Epithelial cell of esophagus (primary cell): ENCODE results near the gene DGCR8.

Experiments
- DNase-seq: peaks from one replicate; pipeline ENCODE4 v3.0.0; 2010; ENCODE audit warnings: low read depth
- H3K4me3 ChIP-seq: 2 replicates; pipeline ENCODE4 v1.5.1; 2011; ENCODE audit warnings: mild to moderate bottlenecking, low read length, control low read depth
- TF ChIP-seq, protein P1 (sequence below): IDR thresholded peaks from 2 replicates; pipeline ENCODE4 v1.5.1; 2011; ENCODE audit warnings: low read depth, mild to moderate bottlenecking, low read length, control low read depth, inconsistent platforms; ENCODE audit not compliant: insufficient read depth; ENCODE audit errors: missing control alignments

DGCR8 gene

DNA sequence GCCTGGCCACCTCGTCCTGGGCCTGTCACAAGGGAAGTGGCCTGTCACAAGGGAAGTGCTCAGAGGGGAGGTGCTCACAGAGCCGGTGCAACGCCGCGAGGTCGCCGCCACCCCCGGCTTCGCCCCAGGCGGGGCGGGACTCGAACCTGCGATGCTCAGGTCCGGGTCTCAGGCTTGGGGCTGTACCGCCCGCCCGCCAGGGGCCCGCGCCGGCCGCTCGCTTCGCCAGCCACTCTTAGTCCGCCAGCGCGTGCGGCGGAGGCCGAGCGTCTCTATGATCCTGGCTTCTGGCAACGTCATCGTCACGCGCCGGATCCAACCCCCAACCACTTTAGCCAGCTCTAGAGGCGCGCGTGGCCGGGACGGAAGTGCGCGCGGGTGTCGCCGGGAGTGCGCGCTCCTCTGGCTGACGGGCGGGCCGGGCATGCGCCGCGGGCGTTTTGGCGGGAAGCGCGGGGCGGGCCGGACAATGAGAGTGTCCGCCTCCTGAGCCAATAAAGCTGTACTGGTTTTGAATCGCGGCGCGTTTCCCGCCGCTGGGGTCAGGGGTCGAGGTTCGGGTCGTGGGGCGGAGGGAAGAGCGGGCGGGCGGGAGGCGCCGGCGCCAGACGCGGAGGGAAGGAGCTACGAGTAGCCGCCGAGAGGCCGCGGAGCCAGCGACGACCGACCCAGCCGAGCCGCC is 37.1 kb downstream of the DGCR8 start, which contains the start of gene TRMT2A:
TSS of gene TRMT2A (minus strand) at position 276 of the 682 bp plus-strand sequence. CDS start 320 bp downstream, outside the sequence.
- TF ChIP-seq, protein P1, sequence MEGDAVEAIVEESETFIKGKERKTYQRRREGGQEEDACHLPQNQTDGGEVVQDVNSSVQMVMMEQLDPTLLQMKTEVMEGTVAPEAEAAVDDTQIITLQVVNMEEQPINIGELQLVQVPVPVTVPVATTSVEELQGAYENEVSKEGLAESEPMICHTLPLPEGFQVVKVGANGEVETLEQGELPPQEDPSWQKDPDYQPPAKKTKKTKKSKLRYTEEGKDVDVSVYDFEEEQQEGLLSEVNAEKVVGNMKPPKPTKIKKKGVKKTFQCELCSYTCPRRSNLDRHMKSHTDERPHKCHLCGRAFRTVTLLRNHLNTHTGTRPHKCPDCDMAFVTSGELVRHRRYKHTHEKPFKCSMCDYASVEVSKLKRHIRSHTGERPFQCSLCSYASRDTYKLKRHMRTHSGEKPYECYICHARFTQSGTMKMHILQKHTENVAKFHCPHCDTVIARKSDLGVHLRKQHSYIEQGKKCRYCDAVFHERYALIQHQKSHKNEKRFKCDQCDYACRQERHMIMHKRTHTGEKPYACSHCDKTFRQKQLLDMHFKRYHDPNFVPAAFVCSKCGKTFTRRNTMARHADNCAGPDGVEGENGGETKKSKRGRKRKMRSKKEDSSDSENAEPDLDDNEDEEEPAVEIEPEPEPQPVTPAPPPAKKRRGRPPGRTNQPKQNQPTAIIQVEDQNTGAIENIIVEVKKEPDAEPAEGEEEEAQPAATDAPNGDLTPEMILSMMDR, result no peak
- peak within 1 kb of the TSS; percentile 80 for H3K4me3 ChIP-seq
- DNase-seq, result peak; percentile 99

DNA sequence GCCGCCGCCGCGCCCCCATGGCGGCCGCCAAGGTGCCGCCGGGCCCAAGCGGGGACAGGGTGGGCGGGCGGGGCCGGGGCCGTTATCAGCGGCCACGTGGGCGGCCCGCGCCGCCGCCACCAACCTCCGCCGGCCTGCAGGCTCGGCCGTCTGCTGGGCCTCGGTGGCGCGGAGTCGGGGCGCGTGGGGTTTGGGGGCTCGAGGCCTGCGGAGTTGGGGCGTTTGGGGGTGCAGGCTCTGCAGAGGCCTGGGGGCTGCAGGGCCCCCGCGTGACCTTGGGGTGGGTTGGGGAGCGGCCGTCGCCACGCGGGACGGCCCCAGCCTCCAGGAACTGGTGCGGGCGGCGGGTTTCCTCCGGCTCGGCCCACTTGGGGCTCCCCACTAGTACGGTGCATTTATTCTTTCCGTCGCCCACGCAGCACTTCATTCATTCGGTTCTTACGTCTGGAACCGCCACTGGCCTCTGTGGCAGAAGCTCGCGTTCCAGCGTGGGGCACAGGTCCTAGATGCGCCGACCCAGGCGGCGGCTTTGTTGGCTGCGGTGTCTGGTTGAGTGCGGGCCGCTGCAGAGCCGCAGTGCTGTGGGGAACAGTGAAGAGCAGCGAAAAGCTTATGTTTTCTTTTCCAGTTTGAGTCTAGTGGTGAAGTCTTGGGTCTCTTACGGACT is 37.7 kb downstream of the DGCR8 start:
- peak; percentile 46 for DNase-seq
- H3K4me3 ChIP-seq, result peak overlapping the region; percentile 78

DNA sequence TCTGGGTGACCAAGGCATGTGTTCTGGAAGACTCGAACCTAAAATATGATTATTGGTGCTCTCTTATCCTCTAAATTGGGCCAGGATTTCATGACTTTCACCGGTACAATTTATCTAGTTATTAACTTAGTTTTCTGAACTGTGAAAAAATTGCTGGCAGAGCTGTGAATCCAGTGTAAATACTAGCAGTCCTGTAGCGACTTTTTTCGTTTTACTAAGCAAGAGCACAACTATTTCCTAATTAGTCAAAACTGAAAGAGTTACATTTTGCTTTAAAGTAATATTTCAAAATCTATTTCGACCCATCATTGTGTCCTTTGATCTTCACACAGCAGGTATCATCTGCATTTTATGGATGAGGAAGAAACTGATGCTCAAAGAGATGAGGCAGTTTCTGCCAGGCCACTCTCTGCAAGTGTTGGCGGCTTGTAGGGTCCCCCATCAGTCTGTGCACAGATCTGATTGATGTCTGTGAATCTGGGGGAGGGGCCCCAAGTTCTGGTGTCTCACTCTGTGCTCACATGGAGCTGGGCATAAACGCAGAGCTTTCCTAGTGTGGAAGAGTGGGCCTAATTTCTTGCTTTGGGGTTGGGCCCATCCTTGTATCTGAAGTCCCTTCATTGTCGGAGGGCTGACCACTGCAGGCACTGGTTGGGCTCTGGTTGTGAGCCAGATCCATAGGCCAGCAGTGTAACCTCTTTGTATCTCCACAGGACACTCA is 38.4 kb downstream of the DGCR8 start:
- DNase-seq, result no peak
- TF ChIP-seq, protein P1, result no peak
- H3K4me3 ChIP-seq, result peak overlapping the region; percentile 78

More for the DNA sequence above, 37.7 kb downstream of the DGCR8 start:
- TF ChIP-seq, protein P1, result no peak

DNA sequence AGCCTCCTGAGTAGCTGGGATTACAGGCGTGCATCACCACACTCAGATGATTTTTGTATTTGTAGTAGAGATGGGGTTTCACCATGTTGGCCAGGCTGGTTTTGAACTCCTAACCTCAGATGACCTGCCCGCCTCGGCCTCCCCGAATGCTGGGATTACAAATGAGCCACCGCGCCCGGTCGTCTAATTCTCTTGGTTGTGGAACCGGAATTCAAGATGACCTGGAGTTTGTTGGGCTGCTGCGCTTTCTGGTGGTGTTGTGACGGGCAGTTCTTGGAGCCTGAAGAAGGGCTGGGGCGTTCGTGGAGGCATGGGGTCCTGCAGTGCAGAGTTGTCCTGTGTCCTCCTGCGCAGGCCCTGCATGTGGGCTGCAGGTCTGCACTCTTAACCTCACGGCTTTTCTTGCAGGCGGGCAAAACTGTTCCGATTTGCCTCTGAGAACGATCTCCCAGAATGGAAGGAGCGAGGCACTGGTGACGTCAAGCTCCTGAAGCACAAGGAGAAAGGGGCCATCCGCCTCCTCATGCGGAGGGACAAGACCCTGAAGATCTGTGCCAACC is 41.9 kb downstream of the DGCR8 start:
- TF ChIP-seq, protein P1, result no peak
- no peak overlapping the region for H3K4me3 ChIP-seq
- DNase-seq, result no peak

DNA sequence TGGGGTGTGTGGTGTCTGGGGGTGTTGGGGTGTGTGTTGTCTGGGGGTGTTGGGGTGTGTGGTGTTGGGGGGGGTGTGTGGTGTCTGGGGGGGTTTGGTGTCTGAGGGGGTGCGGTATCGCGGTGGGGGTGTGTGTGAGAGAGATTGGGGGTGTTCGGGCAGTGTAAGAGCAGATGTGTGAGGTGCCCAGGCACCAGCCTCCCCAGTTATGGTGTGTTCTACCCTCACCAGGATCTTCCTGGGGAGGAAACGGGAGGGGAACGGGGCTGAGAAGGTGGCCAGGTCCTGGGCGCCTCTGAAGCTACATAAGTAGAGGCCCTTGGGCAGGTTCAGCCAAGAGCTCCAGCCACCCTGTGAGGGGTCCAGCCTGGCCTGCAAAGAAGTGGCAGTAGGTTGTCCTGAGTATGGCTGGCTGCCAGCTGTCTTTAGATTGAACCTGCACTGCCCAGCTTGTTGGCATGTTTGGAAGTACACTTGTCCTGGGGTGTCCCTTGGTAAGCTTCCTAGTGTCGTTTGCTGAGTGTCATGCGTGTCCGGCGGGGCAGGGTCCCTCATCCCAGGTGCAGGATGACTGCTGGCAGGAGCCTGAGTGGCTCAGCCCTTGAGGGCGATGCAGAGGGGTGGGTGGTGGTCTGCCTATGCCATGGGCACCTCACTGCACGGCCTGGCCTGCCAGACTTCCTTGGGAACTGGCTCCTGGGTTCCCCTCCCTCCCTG is 43.5 kb downstream of the DGCR8 start:
- DNase-seq, result no peak
- no peak overlapping the region for H3K4me3 ChIP-seq
- TF ChIP-seq, protein P1, result no peak

DNA sequence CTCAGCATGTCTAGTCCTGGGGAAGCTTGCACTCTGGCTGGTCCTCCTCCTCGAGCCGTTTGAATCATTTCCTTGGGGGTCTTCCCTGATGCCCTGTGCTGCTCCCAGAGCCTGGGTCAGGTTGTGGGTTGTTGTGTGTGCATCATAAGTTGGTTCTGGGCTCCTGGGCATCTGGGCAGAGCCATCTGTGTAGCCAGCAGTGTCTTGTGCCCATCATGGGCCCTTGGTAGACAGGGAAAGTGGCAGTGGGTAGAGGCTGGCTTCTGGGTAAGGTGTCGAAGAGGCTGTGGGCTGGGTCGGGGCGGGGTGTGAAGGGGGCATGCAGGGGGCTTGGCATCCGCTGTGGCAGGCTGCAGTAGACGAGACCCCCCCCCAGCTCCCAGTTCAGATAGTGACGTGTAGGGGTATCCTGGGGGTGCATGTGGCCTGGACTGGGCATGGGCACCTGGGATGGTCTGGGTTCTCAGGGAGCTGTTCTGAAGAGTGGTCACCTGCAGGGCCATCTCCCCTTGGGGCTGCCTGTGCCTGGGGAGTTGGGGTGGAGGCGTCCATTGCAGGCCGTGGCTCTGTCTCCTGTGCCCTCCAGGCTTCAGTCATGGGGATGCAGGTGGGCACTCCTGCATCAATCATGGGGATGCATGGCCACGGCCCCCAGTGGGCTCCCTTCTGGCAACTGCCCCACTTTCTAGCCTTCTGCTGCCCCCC is 44.2 kb downstream of the DGCR8 start:
- TF ChIP-seq, protein P1, result no peak
- DNase-seq, result no peak
- H3K4me3 ChIP-seq, result no peak overlapping the region
